Body of pancreas (tissue), 4 donors: Measurements from ENCODE around the gene ATXN1. TPM values are rescaled to one million over a fixed set of nuclear protein-coding genes. Genes with fewer than 3 reads are reported as not detected.

Source experiments
- ATAC-seq: fragments of 150-250 bp; one replicate; pipeline ENCODE4 v1.9.1; 2016
- DNase-seq, 4 donors: peaks; one replicate each; pipeline ENCODE4 v3.0.0-alpha.2; 2019
- H3K27ac ChIP-seq, 4 donors: fragments of 200-600 bp; sonication (generic); 1 replicate in 3 of 4; 2 replicates in 1 of 4; pipeline versions ENCODE4 v1.5.1 to v1.6.1; 2016 to 2019; ENCODE audit warnings: mild to moderate bottlenecking in 1 of 4, mixed read lengths in 1 of 4, moderate library complexity in 1 of 4
- H3K27me3 ChIP-seq, 2 donors: fragments of 200-600 bp; sonication (generic); one replicate each; pipeline ENCODE4 v1.6.0; 2016; ENCODE audit warnings: mild to moderate bottlenecking in 1 of 2
- H3K36me3 ChIP-seq, 2 donors: fragments of 200-600 bp; sonication (generic); replicated peaks in 1 of 2; 2 replicates each; pipeline ENCODE4 v1.5.1; 2016; ENCODE audit warnings: low read depth in 2 of 2; ENCODE audit not compliant: insufficient read depth in 1 of 2
- H3K4me1 ChIP-seq: fragments of 200-600 bp; sonication (generic); one replicate; pipeline ENCODE4 v1.6.0; 2016
- H3K4me3 ChIP-seq, 2 donors: fragments of 200-600 bp; sonication (generic); 1 replicate in 1 of 2; 2 replicates in 1 of 2; pipeline ENCODE4 v1.5.1; 2016 to 2019
- H3K9me3 ChIP-seq, 3 donors: fragments of 200-600 bp; sonication (generic); 1 replicate in 2 of 3; 2 replicates in 1 of 3; pipeline ENCODE4 v1.5.1; 2016
- POLR2A ChIP-seq, 3 donors: fragments of 450-650 bp; IDR thresholded peaks; one replicate each; pipeline ENCODE4 v1.6.1; 2016; ENCODE audit warnings: antibody characterized with exemption in 3 of 3, mild to moderate bottlenecking in 2 of 3
- WGBS, 2 donors: methylation state at CpG; one replicate each; pipeline ENCODE4 v1.1.5; 2017; 5-methylcytosine and 5-hydroxymethylcytosine counted together
- intact Hi-C: fragments of 100-400 bp; cut with DNase I; formaldehyde crosslinking; loops from one replicate; pipeline ENCODE4 v1.15.1; 2023
- total RNA-seq, 2 donors: library from RNA; depleted of rRNA; stranded (reverse); fragments of >200 nt; gene quantifications; one replicate each; pipeline ENCODE4 v1.1.0, GENCODE V29; 2016
- TF ChIP-seq, protein P1 (sequence below), 7 experiments: fragments of 450-650 bp in 4 of 7; fragments of 200-600 bp in 3 of 7; sonication (generic) in 3 of 7; IDR thresholded peaks; one replicate each; pipeline ENCODE4 v1.5.1; 2016 to 2019; ENCODE audit warnings: antibody characterized with exemption in 7 of 7

The ATXN1 gene
- total RNA-seq, 2 donors from 2014 or later, result 24.6 to 24.7 TPM

GRCh38 chr6:16768477-16768830, 7.2 kb upstream of the ATXN1 start:
- Histone ChIP-seq H3K4me3 (no peak overlapping the region), H3K27me3 (no peaks in the 10 kb centered on the region), H3K9me3 (no peaks in the 10 kb centered on the region), H3K4me1 (peaks cover 24% of the 10 kb centered on the region), H3K27ac (peak overlapping the region in 1 of 4 donors; percentile 35), H3K36me3 (no peaks in the 10 kb centered on the region)
- no peak for TF ChIP-seq POLR2A (IDR thresholded peaks at IDR 0.05)
- TF ChIP-seq, protein P1, sequence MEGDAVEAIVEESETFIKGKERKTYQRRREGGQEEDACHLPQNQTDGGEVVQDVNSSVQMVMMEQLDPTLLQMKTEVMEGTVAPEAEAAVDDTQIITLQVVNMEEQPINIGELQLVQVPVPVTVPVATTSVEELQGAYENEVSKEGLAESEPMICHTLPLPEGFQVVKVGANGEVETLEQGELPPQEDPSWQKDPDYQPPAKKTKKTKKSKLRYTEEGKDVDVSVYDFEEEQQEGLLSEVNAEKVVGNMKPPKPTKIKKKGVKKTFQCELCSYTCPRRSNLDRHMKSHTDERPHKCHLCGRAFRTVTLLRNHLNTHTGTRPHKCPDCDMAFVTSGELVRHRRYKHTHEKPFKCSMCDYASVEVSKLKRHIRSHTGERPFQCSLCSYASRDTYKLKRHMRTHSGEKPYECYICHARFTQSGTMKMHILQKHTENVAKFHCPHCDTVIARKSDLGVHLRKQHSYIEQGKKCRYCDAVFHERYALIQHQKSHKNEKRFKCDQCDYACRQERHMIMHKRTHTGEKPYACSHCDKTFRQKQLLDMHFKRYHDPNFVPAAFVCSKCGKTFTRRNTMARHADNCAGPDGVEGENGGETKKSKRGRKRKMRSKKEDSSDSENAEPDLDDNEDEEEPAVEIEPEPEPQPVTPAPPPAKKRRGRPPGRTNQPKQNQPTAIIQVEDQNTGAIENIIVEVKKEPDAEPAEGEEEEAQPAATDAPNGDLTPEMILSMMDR (IDR thresholded peaks at IDR 0.05), result no peak
- ATAC-seq (no peak), DNase-seq (no peak)
- intact Hi-C loops, result no loop called here
- 71 to 75% methylated on average over 3 of the region's 3 CpGs for WGBS, 2 donors

DNA sequence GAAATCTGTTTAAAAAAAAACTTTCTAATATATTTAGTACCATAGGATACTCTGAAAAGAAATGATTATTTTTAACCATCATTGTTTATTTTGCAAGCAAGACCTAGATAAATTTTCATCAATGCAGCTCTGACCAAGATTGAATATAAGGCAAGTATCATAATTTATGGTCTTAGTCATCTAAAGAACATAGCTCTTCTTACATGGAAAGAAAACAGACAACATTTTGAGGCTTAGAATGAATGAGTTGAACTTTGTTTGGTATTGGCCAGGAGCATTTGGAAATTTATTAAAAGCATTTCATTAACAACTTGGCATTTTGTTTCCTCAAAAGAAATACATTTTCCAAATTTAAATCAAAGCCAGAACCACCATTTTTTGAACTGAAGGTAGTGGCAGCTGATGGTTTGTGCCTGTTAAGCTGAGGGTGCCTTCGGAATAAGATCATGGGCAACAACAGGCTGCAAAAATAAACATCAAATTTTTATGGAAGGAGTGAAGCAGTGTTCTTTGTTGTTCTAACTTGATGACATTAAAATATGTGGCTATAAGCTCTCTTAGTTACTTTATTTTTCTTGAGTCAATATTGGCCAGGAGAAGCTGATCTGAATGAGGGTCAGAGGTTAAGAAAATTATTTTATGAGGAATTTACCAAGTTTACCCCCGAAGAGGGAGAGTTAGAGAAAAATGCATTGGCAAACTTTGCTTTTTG, 6.7 kb upstream of the ATXN1 start:
- Histone ChIP-seq H3K9me3 (no peaks in the 10 kb centered on the region), H3K36me3 (no peaks in the 10 kb centered on the region), H3K27me3 (no peaks in the 10 kb centered on the region), H3K27ac (peak overlapping the region in 1 of 4 donors; percentile 35), H3K4me1 (peaks cover 24% of the 10 kb centered on the region), H3K4me3 (no peak overlapping the region)
- no peak for TF ChIP-seq POLR2A (IDR thresholded peaks at IDR 0.05)
- TF ChIP-seq, protein P1 (IDR thresholded peaks at IDR 0.05), result no peak
- no peak for DNase-seq
- ATAC-seq, result no peak
- intact Hi-C loops, result no loop called here
- WGBS, 2 donors, result 59 to 67% methylated on average over 2 of the region's 2 CpGs

- Histone ChIP-seq H3K36me3 (no peaks in the 10 kb centered on the region), H3K4me3 (no peak overlapping the region), H3K9me3 (no peaks in the 10 kb centered on the region), H3K4me1 (peaks cover 24% of the 10 kb centered on the region), H3K27me3 (no peaks in the 10 kb centered on the region), H3K27ac (no peak overlapping the region)
- DNase-seq (no peak), ATAC-seq (no peak)
- 91% methylated on average over 7 of the region's 7 CpGs for WGBS, 2 donors
- TF ChIP-seq, protein P1 (IDR thresholded peaks at IDR 0.05), result no peak
- no peak for TF ChIP-seq POLR2A (IDR thresholded peaks at IDR 0.05)
- intact Hi-C loops, result no loop called here
Measured at GRCh38 chr6:16766836-16767745, 5.8 kb upstream of the ATXN1 start.

GRCh38 chr6:16766043-16766536, 4.8 kb upstream of the ATXN1 start:
- Histone ChIP-seq H3K27me3 (no peaks in the 10 kb centered on the region), H3K4me1 (peaks cover 22% of the 10 kb centered on the region), H3K27ac (no peak overlapping the region), H3K9me3 (no peaks in the 10 kb centered on the region), H3K36me3 (no peaks in the 10 kb centered on the region), H3K4me3 (no peak overlapping the region)
- 62 to 72% methylated on average over 1 of the region's 1 CpG for WGBS, 2 donors
- intact Hi-C loops, result no loop called here
- ATAC-seq (no peak), DNase-seq (no peak)
- TF ChIP-seq, protein P1 (IDR thresholded peaks at IDR 0.05), result no peak
- TF ChIP-seq POLR2A (IDR thresholded peaks at IDR 0.05), result no peak
